Islet precursor cell (in vitro differentiated cells): ENCODE results near the gene DEPDC4.
"Not testable (repeated sequence)": the region's sequence is repeated elsewhere in the genome, so short reads cannot be mapped to it uniquely, and the experiment has no call there.

Experiments used
- DNase-seq: peaks from one replicate; pipeline ENCODE4 v3.0.0-alpha.2; 2018

DEPDC4 gene

DNA sequence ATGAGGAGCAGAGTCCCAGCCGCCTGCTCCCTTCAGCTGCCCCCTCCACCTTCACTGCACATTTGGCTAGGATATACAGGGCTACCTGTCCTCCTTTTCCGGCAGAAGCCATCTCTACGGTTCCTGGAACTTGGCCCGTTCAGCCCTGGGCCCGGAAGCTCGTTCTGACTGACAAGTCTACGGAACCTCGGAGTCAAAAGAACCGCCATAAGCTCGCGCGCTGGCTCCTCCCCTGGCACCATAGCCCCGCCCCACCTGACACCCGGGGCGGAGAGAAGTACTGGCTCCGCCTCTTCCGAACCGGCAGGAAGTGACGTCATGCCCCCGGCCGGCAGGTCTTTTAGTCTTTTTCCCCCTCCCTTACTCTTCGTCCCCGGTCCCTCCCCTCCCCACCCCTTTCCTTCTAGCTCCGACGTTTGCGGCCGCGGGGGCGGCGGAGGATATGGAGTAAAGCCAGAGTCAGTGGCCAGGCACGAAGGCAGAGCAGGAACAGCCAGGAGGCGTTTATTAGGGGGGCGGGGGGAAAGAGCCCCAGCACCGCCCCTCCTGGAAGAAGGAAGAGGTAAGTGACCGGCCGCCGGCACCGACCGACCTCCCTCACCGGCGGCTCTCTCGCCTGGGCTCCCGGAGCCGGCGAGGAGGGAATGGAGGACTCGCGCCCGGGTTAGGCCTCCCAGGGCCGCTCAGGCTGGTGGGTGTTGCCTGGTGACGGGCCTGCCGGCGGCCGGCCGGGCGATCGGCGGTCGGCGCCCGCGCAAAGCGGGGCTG, at the start of gene DEPDC4, which contains the start of gene SCYL2:
TSS of gene DEPDC4 (minus strand) at position 245 of the 768 bp plus-strand sequence. CDS start at position 242, 3 bp downstream.
TSS of gene SCYL2 (plus strand) at position 343 of the 768 bp plus-strand sequence. CDS start 15,794 bp downstream, outside the sequence.
- peak; percentile 100 for DNase-seq

DNA sequence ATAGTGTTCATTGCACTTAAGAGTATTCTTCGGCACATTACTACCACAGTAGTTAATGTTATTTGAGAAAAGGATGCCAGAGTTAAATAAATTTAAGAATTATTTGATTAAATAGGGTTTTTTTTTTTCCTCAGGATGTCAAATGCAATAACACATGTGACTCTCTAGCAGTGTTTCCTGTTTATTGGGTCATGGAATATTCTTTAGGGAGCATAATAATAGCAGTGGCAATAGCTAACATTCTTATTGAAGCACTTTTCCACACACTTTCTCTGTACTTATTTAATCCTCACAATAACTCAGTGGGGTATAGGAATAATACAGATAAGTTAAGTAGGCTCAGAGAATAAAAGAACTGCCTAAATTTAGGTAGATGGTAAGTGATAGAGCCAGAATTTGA, 44.4 kb upstream of the DEPDC4 start:
- DNase-seq, result no peak

DNA sequence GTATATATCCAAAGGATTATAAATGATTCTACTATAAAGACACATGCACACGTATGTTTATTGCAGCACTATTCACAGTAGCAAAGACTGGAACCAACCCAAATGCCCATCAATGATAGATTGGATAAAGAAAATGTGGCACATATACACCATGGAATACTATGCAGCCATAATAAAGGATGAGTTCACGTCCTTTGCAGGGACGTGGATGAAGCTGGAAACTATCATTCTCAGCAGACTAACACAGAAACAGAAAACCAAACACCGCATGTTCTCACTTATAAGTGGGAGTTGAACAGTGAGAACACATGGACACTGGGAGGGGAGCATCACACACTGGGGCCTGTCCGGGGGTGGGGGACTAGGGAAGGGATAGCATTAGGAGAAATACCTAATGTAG, 41.3 kb upstream of the DEPDC4 start:
- DNase-seq, result not testable (repeated sequence)

DNA sequence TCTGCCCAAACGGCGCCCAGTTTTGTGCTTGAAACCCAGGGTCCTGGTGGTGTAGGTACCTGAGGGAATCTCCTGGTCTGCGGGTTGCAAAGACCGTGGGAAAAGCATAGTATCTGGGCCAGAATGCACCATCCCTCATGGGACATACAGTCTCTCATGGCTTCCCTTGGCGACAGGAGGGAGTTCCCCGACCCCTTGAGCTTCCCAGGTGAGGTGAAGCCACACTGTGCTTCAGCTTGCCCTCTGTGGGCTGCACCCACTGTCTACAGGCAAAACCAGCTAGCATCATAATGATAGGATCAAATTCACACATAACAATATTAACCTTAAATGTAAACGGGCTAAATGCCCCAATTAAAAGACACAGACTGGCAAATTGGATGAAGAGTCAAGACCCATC, 37.5 kb upstream of the DEPDC4 start:
- DNase-seq, result not testable (repeated sequence)

DNA sequence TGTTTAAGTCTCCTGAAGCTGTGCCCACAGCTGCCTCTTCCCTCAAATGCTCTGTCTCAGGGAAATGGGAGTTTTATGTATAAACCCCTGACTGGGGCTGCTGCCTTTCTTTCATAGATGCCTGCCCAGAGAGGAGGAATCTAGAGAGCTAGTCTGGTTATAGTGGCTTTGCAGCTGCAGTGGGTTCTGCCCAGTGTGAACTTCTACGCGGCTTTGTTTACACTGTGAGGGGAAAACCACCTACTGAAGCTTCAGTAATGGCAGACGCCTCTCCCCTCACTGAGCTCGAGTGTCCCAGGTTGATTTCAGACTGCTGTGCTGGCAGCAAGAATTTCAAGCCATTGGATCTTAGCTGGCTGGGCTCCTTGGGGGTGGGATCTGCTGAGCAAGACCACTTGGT, 37.0 kb upstream of the DEPDC4 start:
- no peak for DNase-seq

DNA sequence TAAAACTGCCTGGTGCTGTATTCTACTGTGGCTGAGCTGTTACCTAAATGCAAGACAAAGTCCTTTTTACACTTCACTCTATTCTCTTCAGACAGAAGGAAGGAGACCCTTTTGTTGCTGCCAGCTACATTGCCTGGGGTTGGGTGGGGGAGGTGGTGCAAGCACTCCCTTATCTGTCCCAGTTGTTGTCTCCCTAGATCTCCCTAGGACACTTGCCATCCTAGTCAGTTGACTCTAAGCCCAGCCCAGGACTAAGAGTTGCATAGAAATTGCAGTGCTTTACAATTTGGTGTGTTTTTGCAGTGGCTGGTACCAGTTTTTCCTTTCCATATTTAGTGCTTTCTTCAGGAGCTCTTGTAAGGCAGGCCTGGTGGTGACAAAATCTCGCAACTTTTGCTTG, 35.2 kb upstream of the DEPDC4 start:
- DNase-seq, result no peak

DNA sequence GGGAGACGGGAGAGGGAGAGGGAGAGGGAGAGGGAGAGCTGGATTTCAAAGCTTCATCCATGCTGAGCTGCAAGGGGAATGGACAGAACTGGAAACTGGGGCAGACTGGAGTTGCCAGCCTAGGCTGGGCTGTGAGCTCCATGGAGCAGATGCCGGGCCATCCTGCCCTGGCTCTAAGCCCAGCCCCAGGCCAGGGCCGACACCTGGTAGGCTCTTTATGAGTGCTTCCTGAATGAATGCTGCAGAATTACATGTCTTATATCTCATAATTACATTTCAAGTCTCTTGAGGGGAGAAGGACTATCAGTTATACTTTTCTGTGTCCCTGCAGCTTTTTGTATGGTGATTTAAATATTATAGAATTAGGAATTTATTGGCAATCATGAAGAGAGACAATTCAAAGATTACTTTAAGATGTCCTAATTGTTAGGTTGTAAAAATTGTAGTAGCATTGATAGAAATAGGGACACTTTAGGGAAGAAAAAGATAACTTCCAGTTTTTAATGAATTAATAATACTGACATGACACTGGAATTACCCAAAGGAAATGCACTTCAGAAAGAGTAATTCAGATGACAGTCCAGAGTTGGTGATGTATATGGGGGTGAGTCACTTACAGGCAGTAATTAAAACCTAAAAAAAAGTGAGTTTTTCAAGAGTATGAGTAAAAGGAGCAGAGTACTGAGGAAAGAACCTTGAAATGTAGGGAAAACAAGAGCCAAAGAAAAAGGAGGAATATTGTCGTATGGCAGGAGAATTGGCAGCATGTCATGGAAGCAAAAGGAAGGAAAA, 29.1 kb upstream of the DEPDC4 start:
- DNase-seq, result no peak

DNA sequence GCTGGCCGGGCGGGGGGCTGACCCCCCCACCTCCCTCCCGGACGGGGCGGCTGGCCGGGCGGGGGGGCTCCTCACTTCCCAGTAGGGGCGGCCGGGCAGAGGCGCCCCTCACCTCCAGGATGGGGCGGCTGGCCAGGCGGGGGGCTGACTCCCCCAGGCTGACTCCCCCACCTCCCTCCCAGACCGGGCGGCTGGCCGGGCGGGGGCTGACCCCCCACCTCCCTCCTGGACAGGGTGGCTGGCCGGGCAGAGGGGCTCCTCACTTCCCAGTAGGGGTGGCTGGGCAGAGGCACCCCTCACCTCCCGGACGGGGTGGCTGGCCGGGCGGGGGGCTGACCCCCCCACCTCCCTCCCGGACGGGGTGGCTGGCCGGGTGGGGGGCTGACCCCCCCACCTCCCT, 27.5 kb upstream of the DEPDC4 start:
- DNase-seq, result not testable (repeated sequence)

DNA sequence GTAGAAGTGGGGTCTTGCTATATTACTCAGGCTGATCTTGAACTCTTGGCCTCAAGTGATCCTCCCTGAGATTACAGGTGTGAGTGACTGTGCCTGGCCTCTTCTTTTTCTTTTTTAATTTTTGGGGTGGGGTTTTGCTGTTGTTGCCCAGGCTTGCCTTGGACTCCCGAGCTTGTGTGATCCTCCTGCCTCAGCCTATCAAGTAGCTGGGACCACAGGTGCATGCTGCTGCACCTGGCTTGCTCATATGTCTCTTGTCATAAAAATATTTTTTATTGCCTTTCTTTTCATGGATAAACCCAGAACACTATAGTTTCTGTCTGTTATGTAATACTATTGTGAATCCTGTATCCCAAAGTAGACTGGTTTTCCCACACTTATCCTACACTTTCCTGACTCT, 26.1 kb upstream of the DEPDC4 start:
- no peak for DNase-seq

DNA sequence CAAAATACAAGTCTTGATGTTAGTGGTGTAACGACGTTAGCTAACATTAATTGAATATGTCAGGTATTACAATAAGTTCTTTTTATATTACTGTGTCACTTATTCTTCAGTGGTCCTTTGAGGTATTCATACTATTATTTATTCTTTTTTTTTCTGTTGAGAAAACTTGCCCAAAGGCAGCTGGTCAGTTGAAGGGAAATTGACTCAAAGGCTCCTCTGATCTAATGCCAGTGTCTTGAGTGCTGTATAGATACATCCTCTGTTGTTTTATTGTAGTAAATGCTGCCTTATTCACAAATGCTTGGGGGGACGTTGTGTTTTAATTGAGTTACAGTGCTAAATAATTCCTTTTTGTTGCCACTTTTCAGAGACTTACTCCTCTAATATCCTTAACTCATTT, 23.1 kb upstream of the DEPDC4 start:
- no peak for DNase-seq

DNA sequence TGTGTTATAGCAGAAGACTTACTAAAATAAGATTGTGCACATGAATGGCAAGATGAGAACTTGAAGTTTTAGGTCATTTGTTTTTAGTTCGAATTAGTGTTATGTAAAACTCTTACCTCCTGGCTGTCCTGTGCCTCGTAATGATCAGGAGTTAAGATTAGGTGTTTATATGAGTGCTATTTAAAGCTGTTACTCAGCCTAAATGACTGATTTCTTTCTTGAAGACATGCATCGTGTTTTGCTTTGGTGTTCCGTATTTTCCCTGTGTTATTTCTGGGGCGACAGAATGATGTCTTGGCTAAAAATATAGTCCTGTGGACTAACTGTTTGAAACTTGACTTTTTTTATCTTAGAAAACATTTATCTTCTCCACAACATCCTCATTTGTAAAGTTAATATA, 22.2 kb upstream of the DEPDC4 start:
- DNase-seq, result no peak

DNA sequence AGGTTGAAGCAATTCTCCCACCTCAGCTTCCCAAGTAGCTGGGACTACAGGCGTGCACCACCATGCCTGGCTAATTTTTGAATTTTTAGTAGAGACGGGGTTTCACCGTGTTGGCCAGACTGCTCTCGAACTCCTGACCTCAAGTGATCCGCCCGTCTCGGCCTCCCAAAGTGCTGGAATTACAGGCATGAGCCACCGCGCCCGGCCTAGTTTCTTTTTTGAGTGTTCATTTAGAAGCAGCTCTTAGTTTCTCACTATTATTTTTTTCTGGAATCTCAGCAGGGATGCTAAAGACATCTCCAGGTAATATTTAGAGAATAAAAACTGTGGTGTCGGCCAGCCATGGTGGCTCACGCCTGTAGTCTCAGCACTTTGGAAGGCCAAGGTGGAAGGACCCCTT, 17.7 kb upstream of the DEPDC4 start:
- DNase-seq, result not testable (repeated sequence)

DNA sequence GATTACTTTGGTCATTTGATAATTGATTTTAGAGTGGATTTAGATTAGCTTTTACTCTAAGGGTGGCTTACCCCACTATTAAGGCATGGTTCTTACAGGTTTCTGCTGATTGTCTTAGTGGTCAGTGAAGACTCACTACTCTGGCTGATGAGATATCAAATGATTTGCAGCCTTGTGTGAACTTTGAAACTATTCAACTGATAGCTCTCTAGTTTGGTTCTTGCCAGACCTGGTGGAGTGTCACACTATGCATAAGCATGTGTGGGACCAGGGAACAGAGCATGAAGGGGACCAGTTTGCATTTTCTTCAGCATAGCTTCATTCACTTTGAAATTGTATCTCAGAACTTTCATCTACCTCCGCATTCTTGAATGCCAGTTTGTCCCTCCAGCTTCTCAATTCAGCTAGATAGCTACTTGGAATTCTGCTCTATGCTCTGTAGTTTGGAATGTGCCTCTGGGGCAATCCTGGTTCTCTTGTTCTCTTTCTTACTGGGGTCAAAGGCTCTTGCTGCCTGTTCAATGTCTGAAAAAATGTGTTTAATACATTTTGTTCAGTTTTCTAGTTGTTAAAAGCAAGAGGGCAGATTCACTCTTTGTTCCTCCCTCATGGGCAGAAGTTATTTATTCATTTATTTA, 12.8 kb upstream of the DEPDC4 start:
- DNase-seq, result peak; percentile 83

DNA sequence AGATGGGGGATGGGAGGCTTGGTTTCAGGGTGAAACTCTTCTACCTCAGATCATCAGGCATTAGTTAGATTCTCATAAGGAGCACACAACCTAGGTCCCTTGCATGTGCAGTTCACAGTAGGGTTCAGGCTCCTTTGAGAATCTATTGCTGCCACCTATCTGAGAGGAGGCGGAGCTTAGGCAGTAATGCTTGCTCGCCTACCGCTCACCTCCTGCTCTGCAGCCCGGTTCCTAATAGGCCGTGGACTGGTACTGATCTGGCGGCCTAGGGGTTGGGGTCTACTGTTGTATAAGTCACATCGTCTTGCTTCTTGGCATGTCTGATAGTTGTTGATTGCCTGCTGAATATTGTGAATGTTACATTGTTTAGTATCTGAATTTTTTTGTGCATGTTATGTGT, 12.3 kb upstream of the DEPDC4 start:
- DNase-seq, result peak; percentile 70

DNA sequence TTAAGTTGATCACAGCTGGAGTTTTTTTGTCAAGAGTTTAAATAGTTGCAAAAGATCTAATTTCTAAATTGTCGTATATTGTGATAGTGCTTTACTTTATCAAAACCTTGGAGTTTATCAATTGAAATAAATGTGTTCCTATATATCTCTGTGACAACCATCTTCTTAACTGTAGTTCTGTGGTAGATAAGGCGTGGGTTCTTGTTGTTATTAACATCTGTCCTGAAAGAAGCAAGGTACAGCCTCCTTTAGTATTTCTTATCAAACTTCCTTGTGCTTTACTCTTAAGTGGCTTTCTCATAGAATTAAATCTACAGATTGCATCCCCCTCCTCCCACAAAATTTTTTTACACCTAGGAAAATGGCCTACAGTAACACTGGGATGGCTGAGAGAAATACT, 7.4 kb upstream of the DEPDC4 start:
- DNase-seq, result no peak

DNA sequence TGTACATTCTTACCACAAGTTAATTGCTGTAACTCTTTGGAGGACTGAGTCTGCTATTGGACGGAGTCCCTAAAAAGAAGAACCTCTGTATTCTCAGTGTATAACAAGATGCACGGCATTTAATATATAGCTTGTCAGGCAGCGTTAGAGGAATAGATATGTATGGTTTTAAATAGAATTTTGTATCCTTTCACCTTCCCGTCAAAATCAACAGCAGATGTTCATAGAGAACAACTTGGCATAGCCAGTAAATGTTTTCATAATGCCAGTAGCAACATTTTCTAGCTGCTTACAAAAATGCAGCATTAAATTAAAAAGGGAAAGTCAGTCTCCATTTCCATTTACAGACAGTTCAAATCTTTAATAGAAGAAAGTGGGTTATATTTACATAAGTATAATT, 6.9 kb upstream of the DEPDC4 start:
- no peak for DNase-seq

DNA sequence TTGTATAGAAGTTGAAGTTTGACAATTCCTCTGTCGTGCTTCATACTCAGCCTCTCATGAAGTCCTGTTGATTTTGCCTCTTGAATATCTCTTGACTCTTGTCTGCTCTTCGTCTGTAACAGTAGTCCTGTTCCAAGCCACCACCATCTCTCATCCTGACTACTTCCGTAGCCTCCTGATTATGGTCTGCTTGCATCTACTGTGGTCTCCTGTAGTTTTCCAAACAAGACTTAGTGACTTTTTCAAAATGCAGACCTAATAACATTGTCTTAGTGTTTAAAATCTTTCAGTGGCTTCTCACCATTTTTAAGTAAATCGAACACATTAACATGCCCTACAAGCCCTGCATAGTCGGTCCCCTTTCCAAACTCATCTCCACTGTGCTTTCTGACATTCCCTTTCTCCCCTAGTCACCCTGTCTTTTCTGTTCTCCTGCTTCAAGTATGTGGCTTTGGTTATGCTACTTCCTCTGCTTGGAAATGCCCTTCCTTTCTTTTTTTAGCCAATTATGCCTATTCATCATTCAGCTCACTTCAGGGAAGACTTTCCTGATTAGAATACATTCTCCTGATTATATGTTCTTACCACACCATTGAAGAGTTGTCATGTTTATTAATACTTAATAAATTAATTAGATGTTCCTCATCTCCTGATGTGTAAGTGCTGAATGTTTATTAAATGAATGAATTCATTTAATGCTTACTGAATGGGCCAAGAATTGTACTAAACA, 2.1 kb upstream of the DEPDC4 start:
- no peak for DNase-seq

DNA sequence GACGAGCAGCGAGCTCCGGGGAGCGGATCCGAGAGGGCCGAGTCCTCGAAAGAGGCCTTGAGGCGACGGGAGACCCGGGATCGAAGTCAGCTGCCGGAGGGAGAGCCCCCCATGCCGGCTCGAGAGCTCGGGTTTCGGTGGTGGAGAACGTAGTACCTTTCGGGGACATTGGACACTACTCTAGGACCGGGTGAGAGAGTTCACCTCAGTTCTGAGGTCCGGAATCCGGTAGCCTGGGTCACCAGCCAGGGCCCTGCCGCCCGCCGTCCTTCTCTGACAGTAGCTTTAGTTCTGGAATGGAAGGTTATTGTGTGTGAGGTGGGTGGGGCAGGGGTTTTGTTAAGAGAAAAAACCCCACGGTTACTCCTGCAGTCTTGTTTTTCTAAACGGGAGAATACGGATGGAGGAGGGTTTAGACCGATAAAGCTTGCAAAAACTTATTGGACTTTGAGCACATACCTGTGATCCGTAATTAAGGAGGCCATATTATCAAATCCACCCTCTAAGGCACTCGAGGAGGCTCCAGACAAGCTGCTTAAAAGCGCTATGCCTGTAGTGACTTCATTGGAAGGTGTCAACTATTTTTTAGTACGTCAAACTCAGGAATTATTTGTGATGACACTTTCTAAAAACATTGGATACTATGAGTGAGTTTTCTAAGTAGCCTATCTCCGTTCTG, 863 bp upstream of the DEPDC4 start:
- DNase-seq, result no peak

DNA sequence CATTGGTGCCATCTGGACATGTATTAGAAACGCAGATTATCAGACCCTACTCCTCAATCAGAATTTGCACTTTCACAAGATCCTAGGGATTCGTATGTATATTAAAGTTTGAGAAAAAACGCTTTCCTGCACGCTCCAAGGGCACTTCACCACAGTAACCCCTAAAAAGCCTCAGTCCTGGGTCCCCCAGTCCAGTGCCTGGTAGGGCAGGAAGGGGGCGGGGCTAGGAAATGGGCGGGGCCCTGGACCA, 369 bp downstream of the DEPDC4 start:
- no peak for DNase-seq

DNA sequence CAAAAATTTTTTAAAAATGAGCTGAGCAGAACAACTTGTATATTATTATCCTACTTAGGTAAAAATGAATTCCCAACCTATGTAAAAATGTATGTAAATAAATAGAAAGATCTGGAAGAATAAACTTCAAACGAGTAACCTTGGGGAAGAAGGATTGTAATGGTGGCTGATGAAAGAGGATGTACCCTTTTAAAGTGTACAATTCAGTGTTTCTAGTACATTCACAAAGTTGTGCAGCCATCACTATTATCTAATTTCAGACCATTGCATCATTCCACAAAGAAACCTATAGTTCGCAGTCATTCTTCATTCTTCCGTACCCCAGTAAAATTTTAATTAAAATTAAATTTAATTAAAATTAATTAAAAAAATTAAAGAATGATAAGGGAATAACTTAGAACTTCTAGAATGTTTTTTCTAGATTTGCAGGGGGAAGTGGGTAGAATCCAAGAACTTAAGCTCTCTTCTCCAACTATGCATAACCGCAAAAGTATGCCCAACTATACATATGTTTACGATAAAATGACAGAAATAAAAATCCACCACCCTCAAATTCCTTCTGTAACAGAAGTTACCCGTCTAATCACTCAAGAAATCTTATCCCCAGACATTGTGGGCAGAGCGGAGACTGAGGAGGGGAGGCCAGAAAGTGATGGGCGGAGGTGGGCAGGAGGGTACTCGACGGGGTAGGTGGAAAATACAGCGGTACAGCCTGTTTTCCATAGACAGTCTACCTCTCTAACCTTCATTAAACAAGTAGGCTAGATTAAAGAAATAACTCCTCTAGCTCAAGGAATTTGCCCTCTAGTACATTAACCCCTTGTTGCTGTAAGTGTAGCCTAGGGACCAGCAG, 921 bp downstream of the DEPDC4 start:
- DNase-seq, result no peak

DNA sequence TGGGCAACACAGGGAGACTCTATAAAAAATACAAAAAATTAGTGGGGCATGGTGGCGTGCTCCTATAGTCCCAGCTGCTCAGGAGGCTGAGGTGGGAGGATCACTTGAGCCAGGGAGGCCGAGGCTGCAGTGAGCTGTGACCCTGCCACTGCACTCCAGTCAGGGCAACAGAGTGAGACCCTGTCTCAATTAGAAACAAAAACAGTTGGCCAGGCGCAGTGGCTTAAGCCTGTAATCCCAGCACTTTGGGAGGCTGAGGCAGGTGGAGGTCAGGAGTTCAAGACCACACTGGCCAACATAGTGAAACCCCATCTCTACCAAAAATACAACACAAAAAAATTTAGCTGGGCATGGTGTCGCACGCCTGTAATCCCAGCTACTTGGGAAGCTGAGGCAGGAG, 1.8 kb downstream of the DEPDC4 start:
- DNase-seq, result not testable (repeated sequence)

DNA sequence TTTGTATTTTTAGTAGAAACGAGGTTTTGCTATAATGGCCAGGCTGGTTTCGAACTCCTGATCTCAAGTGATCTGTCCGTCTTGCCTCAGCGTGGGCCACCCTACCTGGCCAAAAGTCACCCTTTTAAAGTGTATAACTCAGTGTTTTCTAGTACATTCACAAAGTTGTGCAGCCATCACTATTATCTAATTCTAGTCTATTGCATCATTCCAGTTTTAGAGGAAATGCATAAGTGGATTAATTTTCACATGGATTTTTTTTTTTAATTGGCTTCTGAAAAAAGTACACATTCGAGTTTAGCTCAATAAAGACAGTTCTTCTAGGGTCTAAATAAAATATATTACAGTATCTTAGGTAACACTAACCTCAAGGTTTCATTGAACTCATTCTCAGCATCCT, 3.7 kb downstream of the DEPDC4 start:
- no peak for DNase-seq
